ENCODE data around the gene SPTBN4.

GRCh38 chr19:40586611-40587010 is 119.8 kb downstream of the SPTBN4 start:
- TF ChIP-seq CTCF (conservative IDR thresholded peaks at IDR 0.05 in 1 of 2, IDR thresholded peaks at IDR 0.05 in 1 of 2; ENCODE audit: extremely low read depth in 1 of 2, insufficient read depth in 1 of 2, low read depth in 1 of 2, low read length in 2 of 2) = no peak
- no peak for TF ChIP-seq EZH2 (IDR thresholded peaks at IDR 0.05; ENCODE audit: borderline replicate concordance, low read length)
